WTC11 (cell line): ENCODE measurements around the gene CD72. TPM values are rescaled to one million over a fixed set of nuclear protein-coding genes. Genes with fewer than 3 reads are reported as not detected.

Experiments
- ATAC-seq: fragments of 200-7000 bp; cut with Tn5 transposase; 2 replicates; pipeline ENCODE4 v1.10.0; 2021; ENCODE audit warnings: mild to moderate bottlenecking, moderate library complexity
- CTCF ChIA-PET: fragments of 300-600 bp; sonication (Branson Sonifier 250); formaldehyde crosslinking; loops from one replicate; lab custom pipeline; 2021; ENCODE audit warnings: antibody characterized with exemption; lab: Charles Lee
- POLR2A ChIA-PET: fragments of 350-600 bp; sonication (Branson Sonifier 250); formaldehyde crosslinking; loops from one replicate; lab custom pipeline; 2021; ENCODE audit warnings: antibody characterized with exemption; lab: Charles Lee
- DNase-seq: peaks from one replicate; pipeline ENCODE4 v3.0.0; 2021; ENCODE audit warnings: low spot score
- H3K27ac Mint-ChIP-seq: 2 replicates; pipeline ENCODE4 v1.8.0; 2021; ENCODE audit warnings: mixed read lengths
- H3K27me3 Mint-ChIP-seq: 2 replicates; pipeline ENCODE4 v1.8.0; 2021; ENCODE audit warnings: low read depth, mild to moderate bottlenecking, moderate library complexity, mixed read lengths
- H3K36me3 Mint-ChIP-seq: 2 replicates; pipeline ENCODE4 v1.8.0; 2021; ENCODE audit warnings: mixed read lengths
- H3K4me1 Mint-ChIP-seq: 2 replicates; pipeline ENCODE4 v1.8.0; 2022; ENCODE audit warnings: mixed read lengths
- H3K4me3 Mint-ChIP-seq: 2 replicates; pipeline ENCODE4 v1.8.0; 2021; ENCODE audit warnings: mild to moderate bottlenecking, moderate library complexity, mixed read lengths
- H3K9me3 Mint-ChIP-seq: 2 replicates; pipeline ENCODE4 v1.8.0; 2021; ENCODE audit warnings: mixed read lengths
- CREB1 ChIP-seq: sonication (generic); formaldehyde crosslinking; IDR thresholded peaks from 2 replicates; pipeline ENCODE4 v1.8.0; 2023; ENCODE audit warnings: mild to moderate bottlenecking, missing genetic modification reagents
- CREM ChIP-seq: sonication (generic); formaldehyde crosslinking; IDR thresholded peaks from 2 replicates; pipeline ENCODE4 v1.8.1; 2022; ENCODE audit warnings: mild to moderate bottlenecking, missing genetic modification reagents, moderate library complexity
- ETV6 ChIP-seq: sonication (generic); formaldehyde crosslinking; IDR thresholded peaks from 2 replicates; pipeline ENCODE4 v1.8.1; 2022; ENCODE audit warnings: mild to moderate bottlenecking, missing genetic modification reagents
- FOXK1 ChIP-seq: sonication (generic); formaldehyde crosslinking; IDR thresholded peaks from 2 replicates; pipeline ENCODE4 v1.8.0; 2022; ENCODE audit warnings: mild to moderate bottlenecking, moderate library complexity, missing genetic modification reagents
- FOXP1 ChIP-seq: sonication (generic); formaldehyde crosslinking; IDR thresholded peaks from 2 replicates; pipeline ENCODE4 v1.8.0; 2022; ENCODE audit warnings: missing genetic modification reagents, mild to moderate bottlenecking, moderate library complexity, borderline replicate concordance
- IRF2 ChIP-seq: sonication (generic); formaldehyde crosslinking; IDR thresholded peaks from 2 replicates; pipeline ENCODE4 v1.8.0; 2022; ENCODE audit warnings: low read depth, missing genetic modification reagents, borderline replicate concordance
- KAT7 ChIP-seq: sonication (generic); formaldehyde crosslinking; IDR thresholded peaks from 2 replicates; pipeline ENCODE4 v1.8.1; 2023; ENCODE audit warnings: missing genetic modification reagents, mild to moderate bottlenecking, borderline replicate concordance
- NFATC4 ChIP-seq: fragments of 250-450 bp; sonication (Bioruptor Pico); IDR thresholded peaks from 2 replicates; pipeline ENCODE4 v1.9.0; 2021; ENCODE audit warnings: mild to moderate bottlenecking
- NFE2L1 ChIP-seq: sonication (generic); formaldehyde crosslinking; IDR thresholded peaks from 2 replicates; pipeline ENCODE4 v1.8.1; 2023; ENCODE audit warnings: missing genetic modification reagents
- NR3C1 ChIP-seq: sonication (generic); formaldehyde crosslinking; conservative IDR thresholded peaks from 2 replicates; pipeline ENCODE4 v1.8.1; 2023; ENCODE audit warnings: low read depth, mild to moderate bottlenecking, missing genetic modification reagents
- PREB ChIP-seq: sonication (generic); formaldehyde crosslinking; IDR thresholded peaks from 2 replicates; pipeline ENCODE4 v1.8.1; 2022; ENCODE audit warnings: mild to moderate bottlenecking, missing genetic modification reagents, moderate library complexity, borderline replicate concordance
- SP1 ChIP-seq: sonication (generic); formaldehyde crosslinking; conservative IDR thresholded peaks from 2 replicates; pipeline ENCODE4 v1.8.1; 2022; ENCODE audit warnings: missing genetic modification reagents
- TEAD1 ChIP-seq: sonication (generic); formaldehyde crosslinking; IDR thresholded peaks from 2 replicates; pipeline ENCODE4 v1.8.0; 2022; ENCODE audit warnings: mild to moderate bottlenecking, missing genetic modification reagents
- TP53 ChIP-seq: sonication (generic); formaldehyde crosslinking; IDR thresholded peaks from 2 replicates; pipeline ENCODE4 v1.8.1; 2023; ENCODE audit warnings: mild to moderate bottlenecking, missing genetic modification reagents
- ZNF232 ChIP-seq: sonication (generic); formaldehyde crosslinking; IDR thresholded peaks from 2 replicates; pipeline ENCODE4 v1.8.0; 2022; ENCODE audit warnings: mild to moderate bottlenecking, missing genetic modification reagents
- ZNF263 ChIP-seq: sonication (generic); formaldehyde crosslinking; IDR thresholded peaks from 2 replicates; pipeline ENCODE4 v1.8.1; 2022; ENCODE audit warnings: low read depth, mild to moderate bottlenecking, moderate library complexity, missing genetic modification reagents
- ZNF423 ChIP-seq: fragments of 250-450 bp; sonication (Bioruptor Pico); IDR thresholded peaks from 2 replicates; pipeline ENCODE4 v2.1.2; 2022; ENCODE audit warnings: mild to moderate bottlenecking, moderate library complexity
- total RNA-seq: library from RNA; stranded (reverse); gene quantifications from 3 replicates; pipeline ENCODE4 v1.2.3, GENCODE V29; 2021
- TF ChIP-seq, protein P1 (sequence below): sonication (generic); formaldehyde crosslinking; IDR thresholded peaks from 2 replicates; pipeline ENCODE4 v1.8.1; 2023; ENCODE audit warnings: mild to moderate bottlenecking, moderate library complexity, missing genetic modification reagents
- TF ChIP-seq, protein P2 (sequence below): sonication (generic); formaldehyde crosslinking; IDR thresholded peaks from 2 replicates; pipeline ENCODE4 v1.8.1; 2023; ENCODE audit warnings: mild to moderate bottlenecking, missing genetic modification reagents, borderline replicate concordance
- TF ChIP-seq, protein P3 (sequence below): sonication (generic); formaldehyde crosslinking; IDR thresholded peaks from 2 replicates; pipeline ENCODE4 v1.8.1; 2022; ENCODE audit warnings: low read depth, mild to moderate bottlenecking, moderate library complexity, missing genetic modification reagents, borderline replicate concordance
- TF ChIP-seq, protein P4 (sequence below): sonication (generic); formaldehyde crosslinking; IDR thresholded peaks from 2 replicates; pipeline ENCODE4 v1.8.1; 2023; ENCODE audit warnings: mild to moderate bottlenecking, missing genetic modification reagents
- TF ChIP-seq, protein P5 (sequence below): sonication (generic); formaldehyde crosslinking; conservative IDR thresholded peaks from 2 replicates; pipeline ENCODE4 v1.8.1; 2023; ENCODE audit warnings: mild to moderate bottlenecking, low read depth, missing genetic modification reagents, moderate library complexity

Gene CD72
- total RNA-seq, 1 experiment from 2014 or later, result 2.9 TPM

- peaks cover 32% of the 10 kb centered on the region for H3K36me3 Mint-ChIP-seq
- DNase-seq (peak; percentile 91), ATAC-seq (peak; percentile 97)
- ChIA-PET POLR2A (interaction anchor here (0.7 to 2.7 kb wide), 13 partner anchors 8 to 150 kb away, joined by 3 to 17 read pairs (median 4); partner anchors contain the start of genes CA9, CREB3, HINT2 and TLN1), CTCF (interaction anchor here (0.5 to 10.2 kb wide), 25 partner anchors 8 to 620 kb away, joined by 3 to 127 read pairs (median 7); partner anchors contain the start of genes CREB3, GBA2, RGP1 and SIT1)
- peaks cover 7% of the 10 kb centered on the region for H3K9me3 Mint-ChIP-seq
- H3K4me3 Mint-ChIP-seq, result peak within 1 kb of the TSS; percentile 81
- H3K4me1 Mint-ChIP-seq, result peaks cover 24% of the 10 kb centered on the region
- H3K27ac Mint-ChIP-seq, result peak within 1 kb of the TSS; percentile 71; the same call in 1 of the 2 replicates
- no peaks in the 10 kb centered on the region; the same call in 1 of the 2 replicates for H3K27me3 Mint-ChIP-seq
- TF ChIP-seq SP1 (CRISPR knock-in tag) (peak; percentile 79), ZNF423 (no peak), ZNF232 (peak; percentile 89; the same call in 1 of the 2 replicates), NFATC4 (CRISPR knock-in tag) (no peak), TEAD1 (CRISPR knock-in tag) (0 out of 2 replicates have a peak, but pooled peaks have one; percentile 71), PREB (CRISPR knock-in tag) (peak; percentile 71; the same call in 1 of the 2 replicates), FOXK1 (peak; percentile 64; the same call in 1 of the 2 replicates), KAT7 (no peak), IRF2 (CRISPR knock-in tag) (no peak), TP53 (CRISPR knock-in tag) (peak; percentile 69; the same call in 1 of the 2 replicates), CREM (CRISPR knock-in tag) (peak; percentile 47), FOXP1 (CRISPR knock-in tag) (peak; percentile 92; the same call in 1 of the 2 replicates), ZNF263 (CRISPR knock-in tag) (no peak), NFE2L1 (CRISPR knock-in tag) (peak; percentile 60; the same call in 1 of the 2 replicates), ETV6 (CRISPR knock-in tag) (peak; percentile 80; the same call in 1 of the 2 replicates), CREB1 (peak; percentile 77; the same call in 1 of the 2 replicates), NR3C1 (CRISPR knock-in tag) (0 out of 2 replicates have a peak, but pooled peaks have one; percentile 62)
- TF ChIP-seq, protein P1, sequence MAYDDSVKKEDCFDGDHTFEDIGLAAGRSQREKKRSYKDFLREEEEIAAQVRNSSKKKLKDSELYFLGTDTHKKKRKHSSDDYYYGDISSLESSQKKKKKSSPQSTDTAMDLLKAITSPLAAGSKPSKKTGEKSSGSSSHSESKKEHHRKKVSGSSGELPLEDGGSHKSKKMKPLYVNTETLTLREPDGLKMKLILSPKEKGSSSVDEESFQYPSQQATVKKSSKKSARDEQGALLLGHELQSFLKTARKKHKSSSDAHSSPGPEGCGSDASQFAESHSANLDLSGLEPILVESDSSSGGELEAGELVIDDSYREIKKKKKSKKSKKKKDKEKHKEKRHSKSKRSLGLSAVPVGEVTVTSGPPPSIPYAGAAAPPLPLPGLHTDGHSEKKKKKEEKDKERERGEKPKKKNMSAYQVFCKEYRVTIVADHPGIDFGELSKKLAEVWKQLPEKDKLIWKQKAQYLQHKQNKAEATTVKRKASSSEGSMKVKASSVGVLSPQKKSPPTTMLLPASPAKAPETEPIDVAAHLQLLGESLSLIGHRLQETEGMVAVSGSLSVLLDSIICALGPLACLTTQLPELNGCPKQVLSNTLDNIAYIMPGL (CRISPR knock-in tag), result peak; percentile 90; the same call in 1 of the 2 replicates
- TF ChIP-seq, protein P2, sequence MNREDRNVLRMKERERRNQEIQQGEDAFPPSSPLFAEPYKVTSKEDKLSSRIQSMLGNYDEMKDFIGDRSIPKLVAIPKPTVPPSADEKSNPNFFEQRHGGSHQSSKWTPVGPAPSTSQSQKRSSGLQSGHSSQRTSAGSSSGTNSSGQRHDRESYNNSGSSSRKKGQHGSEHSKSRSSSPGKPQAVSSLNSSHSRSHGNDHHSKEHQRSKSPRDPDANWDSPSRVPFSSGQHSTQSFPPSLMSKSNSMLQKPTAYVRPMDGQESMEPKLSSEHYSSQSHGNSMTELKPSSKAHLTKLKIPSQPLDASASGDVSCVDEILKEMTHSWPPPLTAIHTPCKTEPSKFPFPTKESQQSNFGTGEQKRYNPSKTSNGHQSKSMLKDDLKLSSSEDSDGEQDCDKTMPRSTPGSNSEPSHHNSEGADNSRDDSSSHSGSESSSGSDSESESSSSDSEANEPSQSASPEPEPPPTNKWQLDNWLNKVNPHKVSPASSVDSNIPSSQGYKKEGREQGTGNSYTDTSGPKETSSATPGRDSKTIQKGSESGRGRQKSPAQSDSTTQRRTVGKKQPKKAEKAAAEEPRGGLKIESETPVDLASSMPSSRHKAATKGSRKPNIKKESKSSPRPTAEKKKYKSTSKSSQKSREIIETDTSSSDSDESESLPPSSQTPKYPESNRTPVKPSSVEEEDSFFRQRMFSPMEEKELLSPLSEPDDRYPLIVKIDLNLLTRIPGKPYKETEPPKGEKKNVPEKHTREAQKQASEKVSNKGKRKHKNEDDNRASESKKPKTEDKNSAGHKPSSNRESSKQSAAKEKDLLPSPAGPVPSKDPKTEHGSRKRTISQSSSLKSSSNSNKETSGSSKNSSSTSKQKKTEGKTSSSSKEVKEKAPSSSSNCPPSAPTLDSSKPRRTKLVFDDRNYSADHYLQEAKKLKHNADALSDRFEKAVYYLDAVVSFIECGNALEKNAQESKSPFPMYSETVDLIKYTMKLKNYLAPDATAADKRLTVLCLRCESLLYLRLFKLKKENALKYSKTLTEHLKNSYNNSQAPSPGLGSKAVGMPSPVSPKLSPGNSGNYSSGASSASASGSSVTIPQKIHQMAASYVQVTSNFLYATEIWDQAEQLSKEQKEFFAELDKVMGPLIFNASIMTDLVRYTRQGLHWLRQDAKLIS (CRISPR knock-in tag), result no peak
- TF ChIP-seq, protein P3, sequence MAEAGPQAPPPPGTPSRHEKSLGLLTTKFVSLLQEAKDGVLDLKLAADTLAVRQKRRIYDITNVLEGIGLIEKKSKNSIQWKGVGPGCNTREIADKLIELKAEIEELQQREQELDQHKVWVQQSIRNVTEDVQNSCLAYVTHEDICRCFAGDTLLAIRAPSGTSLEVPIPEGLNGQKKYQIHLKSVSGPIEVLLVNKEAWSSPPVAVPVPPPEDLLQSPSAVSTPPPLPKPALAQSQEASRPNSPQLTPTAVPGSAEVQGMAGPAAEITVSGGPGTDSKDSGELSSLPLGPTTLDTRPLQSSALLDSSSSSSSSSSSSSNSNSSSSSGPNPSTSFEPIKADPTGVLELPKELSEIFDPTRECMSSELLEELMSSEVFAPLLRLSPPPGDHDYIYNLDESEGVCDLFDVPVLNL (CRISPR knock-in tag), result peak; percentile 97
- TF ChIP-seq, protein P4, sequence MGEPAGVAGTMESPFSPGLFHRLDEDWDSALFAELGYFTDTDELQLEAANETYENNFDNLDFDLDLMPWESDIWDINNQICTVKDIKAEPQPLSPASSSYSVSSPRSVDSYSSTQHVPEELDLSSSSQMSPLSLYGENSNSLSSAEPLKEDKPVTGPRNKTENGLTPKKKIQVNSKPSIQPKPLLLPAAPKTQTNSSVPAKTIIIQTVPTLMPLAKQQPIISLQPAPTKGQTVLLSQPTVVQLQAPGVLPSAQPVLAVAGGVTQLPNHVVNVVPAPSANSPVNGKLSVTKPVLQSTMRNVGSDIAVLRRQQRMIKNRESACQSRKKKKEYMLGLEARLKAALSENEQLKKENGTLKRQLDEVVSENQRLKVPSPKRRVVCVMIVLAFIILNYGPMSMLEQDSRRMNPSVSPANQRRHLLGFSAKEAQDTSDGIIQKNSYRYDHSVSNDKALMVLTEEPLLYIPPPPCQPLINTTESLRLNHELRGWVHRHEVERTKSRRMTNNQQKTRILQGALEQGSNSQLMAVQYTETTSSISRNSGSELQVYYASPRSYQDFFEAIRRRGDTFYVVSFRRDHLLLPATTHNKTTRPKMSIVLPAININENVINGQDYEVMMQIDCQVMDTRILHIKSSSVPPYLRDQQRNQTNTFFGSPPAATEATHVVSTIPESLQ (CRISPR knock-in tag), result 0 out of 2 replicates have a peak, but pooled peaks have one; percentile 31
- TF ChIP-seq, protein P5, sequence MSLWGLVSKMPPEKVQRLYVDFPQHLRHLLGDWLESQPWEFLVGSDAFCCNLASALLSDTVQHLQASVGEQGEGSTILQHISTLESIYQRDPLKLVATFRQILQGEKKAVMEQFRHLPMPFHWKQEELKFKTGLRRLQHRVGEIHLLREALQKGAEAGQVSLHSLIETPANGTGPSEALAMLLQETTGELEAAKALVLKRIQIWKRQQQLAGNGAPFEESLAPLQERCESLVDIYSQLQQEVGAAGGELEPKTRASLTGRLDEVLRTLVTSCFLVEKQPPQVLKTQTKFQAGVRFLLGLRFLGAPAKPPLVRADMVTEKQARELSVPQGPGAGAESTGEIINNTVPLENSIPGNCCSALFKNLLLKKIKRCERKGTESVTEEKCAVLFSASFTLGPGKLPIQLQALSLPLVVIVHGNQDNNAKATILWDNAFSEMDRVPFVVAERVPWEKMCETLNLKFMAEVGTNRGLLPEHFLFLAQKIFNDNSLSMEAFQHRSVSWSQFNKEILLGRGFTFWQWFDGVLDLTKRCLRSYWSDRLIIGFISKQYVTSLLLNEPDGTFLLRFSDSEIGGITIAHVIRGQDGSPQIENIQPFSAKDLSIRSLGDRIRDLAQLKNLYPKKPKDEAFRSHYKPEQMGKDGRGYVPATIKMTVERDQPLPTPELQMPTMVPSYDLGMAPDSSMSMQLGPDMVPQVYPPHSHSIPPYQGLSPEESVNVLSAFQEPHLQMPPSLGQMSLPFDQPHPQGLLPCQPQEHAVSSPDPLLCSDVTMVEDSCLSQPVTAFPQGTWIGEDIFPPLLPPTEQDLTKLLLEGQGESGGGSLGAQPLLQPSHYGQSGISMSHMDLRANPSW (CRISPR knock-in tag), result 0 out of 2 replicates have a peak, but pooled peaks have one; percentile 26
Measured at GRCh38 chr9:35664531-35665470, 46.6 kb upstream of the CD72 start, which contains the start of gene ARHGEF39. Gene ARHGEF39, minus strand, starts transcription at chr9:35665195. Its CDS starts 26 bp downstream, at chr9:35665169.
